Transverse colon (tissue), 4 donors: ENCODE results near the gene IRF2BP1. TPM values are rescaled to one million over a fixed set of nuclear protein-coding genes. Genes with fewer than 3 reads are reported as not detected.

ENCODE experiments used
- DNase-seq: peaks from one replicate; pipeline ENCODE4 v3.0.0-alpha.2; 2019
- H3K27ac ChIP-seq, 4 donors: fragments of 200-600 bp; sonication (generic); 2 replicates each; pipeline ENCODE4 v1.5.1; 2016 to 2018; ENCODE audit warnings: inconsistent platforms in 4 of 4
- H3K27me3 ChIP-seq: fragments of 200-600 bp; sonication (generic); 2 replicates; pipeline ENCODE4 v1.5.1; 2017; ENCODE audit warnings: inconsistent platforms
- H3K36me3 ChIP-seq, 4 donors: fragments of 200-600 bp; sonication (generic); 2 replicates each; pipeline ENCODE4 v1.5.1; 2017 to 2019; ENCODE audit warnings: inconsistent platforms in 4 of 4
- H3K4me1 ChIP-seq, 4 donors: fragments of 200-600 bp; sonication (generic); 2 replicates each; pipeline ENCODE4 v1.5.1; 2017 to 2020; ENCODE audit warnings: inconsistent platforms in 4 of 4
- H3K4me3 ChIP-seq, 4 donors: fragments of 200-600 bp; sonication (generic); 1 replicate in 1 of 4; 2 replicates in 3 of 4; pipeline versions ENCODE4 v1.5.1 to v1.6.1; 2017 to 2019; ENCODE audit warnings: inconsistent platforms in 4 of 4
- H3K9me3 ChIP-seq, 2 donors: fragments of 200-600 bp; sonication (generic); 2 replicates each; pipeline ENCODE4 v1.5.1; 2017 to 2019; ENCODE audit warnings: inconsistent platforms in 2 of 2
- CTCF ChIP-seq, 5 experiments: fragments of 200-600 bp in 3 of 5; fragments of 450-650 bp in 2 of 5; sonication (generic) in 3 of 5; IDR thresholded peaks; 1 replicate in 2 of 5; 2 replicates in 3 of 5; pipeline ENCODE4 v1.5.1; 2016 to 2017; ENCODE audit warnings: antibody characterized with exemption in 5 of 5, inconsistent platforms in 3 of 5, mild to moderate bottlenecking in 2 of 5, moderate library complexity in 1 of 5
- EP300 ChIP-seq: sonication (generic); formaldehyde crosslinking; IDR thresholded peaks from one replicate; pipeline ENCODE4 v1.6.1; 2017; ENCODE audit warnings: antibody characterized with exemption, low read depth
- POLR2A ChIP-seq: fragments of 450-650 bp; IDR thresholded peaks from one replicate; pipeline ENCODE4 v1.6.1; 2016; ENCODE audit warnings: antibody characterized with exemption, mild to moderate bottlenecking, moderate library complexity
- POLR2AphosphoS5 ChIP-seq, 3 donors: sonication (generic); formaldehyde crosslinking; IDR thresholded peaks; one replicate each; pipeline ENCODE4 v1.6.1; 2016; ENCODE audit warnings: antibody characterized with exemption in 3 of 3
- WGBS, 2 donors: methylation state at CpG; one replicate each; pipeline ENCODE4 v1.1.5; 2018; ENCODE audit warnings: low coverage in 1 of 2; 5-methylcytosine and 5-hydroxymethylcytosine counted together
- in situ Hi-C, 4 donors: fragments of 200-750 bp; cut with MboI; loops; one replicate each; pipeline versions ENCODE4 v1.15.0 to v1.15.1; 2017; ENCODE audit warnings: low sequenced_read_pairs in 3 of 4, low pct_ligation_motif_present in 1 of 4, low pct_unique_long_range_greater_than_20kb in 1 of 4
- intact Hi-C: fragments of 100-400 bp; cut with DNase I; formaldehyde crosslinking; loops from one replicate; pipeline ENCODE4 v1.15.1; 2023; ENCODE audit warnings: low total_unique reads
- total RNA-seq, 4 donors: library from RNA; depleted of rRNA; stranded (reverse); fragments of >200 nt; gene quantifications; one replicate each; pipeline ENCODE4 v1.1.0, GENCODE V29; 2016

IRF2BP1 gene
- total RNA-seq, 4 donors from 2014 or later = 24.9 to 34.1 (median 29.5) TPM

GRCh38 chr19:45862271-45862563, 23.7 kb downstream of the IRF2BP1 start:
- intact Hi-C loops = no loop called here

GRCh38 chr19:45860359-45861259, 25.3 kb downstream of the IRF2BP1 start:
- TF ChIP-seq CTCF (IDR thresholded peaks at IDR 0.05) (no peak), EP300 (no peak), POLR2A (no peak), POLR2AphosphoS5 (IDR thresholded peaks at IDR 0.05) (no peak)
- in situ Hi-C loops = no loop called here
- Histone ChIP-seq H3K9me3 (no peaks in the 10 kb centered on the region), H3K27me3 (peaks cover 13% of the 10 kb centered on the region), H3K36me3 (peaks cover 0 to 9% (median 4%) of the 10 kb centered on the region in 4 donors), H3K4me3 (no peak overlapping the region), H3K4me1 (peaks cover 9 to 34% (median 25%) of the 10 kb centered on the region in 4 donors), H3K27ac (no peak overlapping the region)
- 84 to 85% methylated on average over 11 to 15 of the region's 15 CpGs for WGBS, 2 donors
- intact Hi-C loops = no loop called here
- no peak for DNase-seq

More at GRCh38 chr19:45862271-45862563, 23.7 kb downstream of the IRF2BP1 start:
- Histone ChIP-seq H3K4me3 (peak overlapping the region; percentile 81 to 100 (median 90)), H3K4me1 (peaks cover 9 to 37% (median 25%) of the 10 kb centered on the region in 4 donors), H3K27ac (peak overlapping the region; percentile 94 to 98 (median 96)), H3K36me3 (peaks cover 0 to 9% (median 4%) of the 10 kb centered on the region in 4 donors), H3K9me3 (no peaks in the 10 kb centered on the region), H3K27me3 (peaks cover 13% of the 10 kb centered on the region)
- in situ Hi-C loops = no loop called here
- DNase-seq = peak; percentile 66
- TF ChIP-seq CTCF (IDR thresholded peaks at IDR 0.05) (no peak), POLR2AphosphoS5 (IDR thresholded peaks at IDR 0.05) (peak in 2 of 3 donors; percentile 32 to 35), EP300 (no peak), POLR2A (no peak)
- 0 to 3% methylated on average over 2 to 11 of the region's 11 CpGs for WGBS, 2 donors

- Histone ChIP-seq H3K27ac (no peak overlapping the region), H3K9me3 (no peaks in the 10 kb centered on the region), H3K36me3 (peaks cover 0 to 39% (median 11%) of the 10 kb centered on the region in 4 donors), H3K4me1 (no peaks in the 10 kb centered on the region), H3K4me3 (no peak overlapping the region), H3K27me3 (no peaks in the 10 kb centered on the region)
- intact Hi-C loops (no loop called here), in situ Hi-C loops (no loop called here)
- no peak for DNase-seq
- TF ChIP-seq POLR2AphosphoS5 (IDR thresholded peaks at IDR 0.05) (no peak), EP300 (no peak), CTCF (IDR thresholded peaks at IDR 0.05) (no peak), POLR2A (no peak)
- 96% methylated on average over 16 of the region's 16 CpGs; no CpG with 5 or more reads in 1 of the 2 donors for WGBS, 2 donors
Measured at GRCh38 chr19:45854167-45854778, 31.7 kb downstream of the IRF2BP1 start.

- Histone ChIP-seq H3K4me3 (no peak overlapping the region), H3K36me3 (peaks cover 0 to 35% (median 14%) of the 10 kb centered on the region in 4 donors), H3K4me1 (no peaks in the 10 kb centered on the region), H3K27me3 (no peaks in the 10 kb centered on the region), H3K9me3 (no peaks in the 10 kb centered on the region), H3K27ac (no peak overlapping the region)
- TF ChIP-seq POLR2AphosphoS5 (IDR thresholded peaks at IDR 0.05) = no peak
- 82% methylated on average over 6 of the region's 7 CpGs; no CpG with 5 or more reads in 1 of the 2 donors for WGBS, 2 donors
- intact Hi-C loops (no loop called here), in situ Hi-C loops (no loop called here)
- no peak for DNase-seq
Measured at GRCh38 chr19:45852983-45853382, 33.0 kb downstream of the IRF2BP1 start.
